K562 treated with DMSO at 1 percent for 4 hours (cell line): ENCODE results near the gene ZNF436. TPM values are rescaled to one million over a fixed set of nuclear protein-coding genes. Genes with fewer than 3 reads are reported as not detected.

Source experiments
- total RNA-seq: library from RNA; unstranded; fragments of 300-600 nt; gene quantifications from 2 replicates; pipeline ENCODE4 v1.2.3, GENCODE V29; 2022; ENCODE audit not compliant: insufficient read depth

The ZNF436 gene
- total RNA-seq = 6.2 and 7.2 TPM in 2 replicates

DNA sequence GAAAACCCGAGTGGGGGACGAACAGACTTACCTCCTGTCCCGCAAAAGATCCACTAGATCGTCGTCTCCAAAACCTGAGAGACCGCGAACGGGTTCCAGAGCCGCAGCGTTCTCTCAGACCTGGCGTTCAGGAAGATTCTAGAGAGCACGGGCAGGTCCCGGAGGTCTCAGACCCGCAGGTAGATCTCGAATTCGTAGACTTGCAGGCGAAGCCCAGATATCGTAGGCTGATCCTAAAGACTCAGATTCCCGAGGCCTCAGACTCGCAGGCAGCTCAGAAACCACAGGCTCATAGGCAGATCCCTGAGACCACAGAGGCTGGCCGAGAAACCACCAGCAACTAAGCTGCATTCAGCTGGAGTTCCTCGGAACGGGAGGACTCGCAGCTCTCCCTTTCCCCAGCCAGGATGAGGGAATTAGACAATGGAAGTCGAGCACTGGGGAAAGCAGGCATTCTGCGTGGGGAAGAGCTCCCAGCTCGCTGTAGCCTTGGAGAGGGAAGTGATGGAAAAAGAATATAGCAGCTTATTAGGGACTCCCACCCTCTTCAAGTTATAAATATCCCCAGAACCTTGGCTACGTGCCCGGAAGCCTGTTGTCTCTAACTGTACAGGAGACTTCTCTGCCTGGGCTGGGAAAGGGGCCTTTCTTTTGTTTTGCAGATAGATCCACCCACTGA lies at the start of gene ZNF436:
TSS of gene ZNF436 (minus strand) at position 502 of the 679 bp plus-strand sequence. CDS start 1,831 bp downstream, outside the sequence.

DNA sequence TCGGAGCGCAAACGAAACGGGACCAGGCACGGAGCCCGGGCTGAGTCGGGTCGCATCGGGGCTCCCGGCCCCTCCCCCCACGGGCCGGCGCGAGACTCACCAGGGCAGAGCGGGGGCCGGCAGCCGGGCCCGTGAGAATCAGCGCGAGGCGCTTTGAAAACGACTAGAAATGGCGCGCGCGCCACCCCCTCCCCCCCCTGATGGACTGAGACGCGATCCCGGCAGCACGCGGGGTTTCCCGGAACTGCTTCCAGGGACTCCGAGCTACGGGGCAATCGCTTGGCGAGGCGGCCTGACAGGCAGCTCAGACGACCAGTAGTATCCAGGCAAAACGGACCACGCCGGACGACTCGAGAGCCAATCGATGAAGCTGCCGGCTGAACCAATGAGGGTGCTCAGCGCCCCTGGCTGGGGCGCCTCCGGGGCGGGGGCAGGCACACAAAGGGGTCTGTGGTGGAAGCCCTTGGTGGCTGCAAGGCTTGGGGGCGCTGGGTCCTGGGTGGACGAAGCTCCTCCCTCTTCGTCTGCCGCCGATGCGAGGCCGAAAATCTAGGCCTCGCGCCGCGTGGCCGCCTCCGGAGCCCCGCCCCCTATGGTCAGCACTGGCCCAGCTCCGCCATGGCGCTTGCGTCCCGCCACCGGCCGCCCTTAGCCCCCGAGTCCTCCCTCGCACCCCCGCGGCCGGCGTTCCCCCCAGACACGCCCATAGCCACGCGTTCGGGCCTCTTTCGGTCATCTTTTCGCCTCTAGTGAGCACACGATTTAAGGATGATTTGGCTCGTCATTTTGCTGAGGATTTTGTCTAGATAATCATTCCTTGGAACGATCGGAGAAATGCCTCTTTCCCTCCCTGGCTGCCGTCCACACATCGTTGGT lies 25.3 kb downstream of the ZNF436 start, which contains the start of gene HNRNPR:
TSS of gene HNRNPR (minus strand) at position 174 of the 876 bp plus-strand sequence. CDS start 3,276 bp downstream, outside the sequence.

Other genes with a start within 250 kb of the ZNF436 start
- 10.5 and 18.2 TPM in 2 replicates for gene LUZP1, start 201.0 kb downstream of the ZNF436 start, total RNA-seq
- gene HTR1D, start 152.3 kb downstream of the ZNF436 start, total RNA-seq = not detected in 2 replicates
- gene HNRNPR, start 25.6 kb downstream of the ZNF436 start, total RNA-seq = 76.1 and 88.5 TPM in 2 replicates
- 0.90 and 3.2 TPM in 2 replicates for gene TCEA3, start 54.9 kb upstream of the ZNF436 start, total RNA-seq
- gene ASAP3, start 114.3 kb upstream of the ZNF436 start, total RNA-seq = 36.6 and 38.2 TPM in 2 replicates
- gene E2F2, start 161.4 kb upstream of the ZNF436 start, total RNA-seq = 11.7 and 12.4 TPM in 2 replicates
- gene ID3, start 189.7 kb upstream of the ZNF436 start, total RNA-seq = 227 and 254 TPM in 2 replicates